Measurements from ENCODE around the gene TAS2R40. TPM values are rescaled to one million over a fixed set of nuclear protein-coding genes. Genes with fewer than 3 reads are reported as not detected.

TAS2R40 gene
- total RNA-seq, 1 donor from 2014 or later, result not detected

GRCh38 chr7:143243614-143244013 is 21.8 kb downstream of the TAS2R40 start:
- Histone ChIP-seq H3K4me2 (no peak overlapping the region), H3K27me3 (peaks cover 42% of the 10 kb centered on the region), H3K4me1 (no peaks in the 10 kb centered on the region), H2AFZ (replicated peaks) (no peak overlapping the region), H3F3A (ENCODE audit: low read depth) (no peaks in the 10 kb centered on the region), H3K79me2 (ENCODE audit: low read depth) (no peaks in the 10 kb centered on the region), H3K27ac (no peak overlapping the region), H3K4me3 (no peak overlapping the region), H3K36me3 (no peaks in the 10 kb centered on the region), H4K20me1 (ENCODE audit: low read depth) (no peaks in the 10 kb centered on the region), H3K9me3 (ENCODE audit: low read depth) (no peaks in the 10 kb centered on the region), H3K9ac (no peak overlapping the region)
- TF ChIP-seq CTCF (IDR thresholded peaks at IDR 0.05) (no peak), EZH2 (IDR thresholded peaks at IDR 0.05) (no peak), EZH2phosphoT487 (IDR thresholded peaks at IDR 0.05) (no peak)
- H3K36me3 Mint-ChIP-seq, result no peaks in the 10 kb centered on the region
- no peak overlapping the region for H3K4me3 Mint-ChIP-seq
- no peak overlapping the region for H3K27ac Mint-ChIP-seq
- H3K9me3 Mint-ChIP-seq, result no peaks in the 10 kb centered on the region
- H3K4me1 Mint-ChIP-seq, result peaks cover 16% of the 10 kb centered on the region
- H3K27me3 Mint-ChIP-seq (ENCODE audit: insufficient read depth, low read depth), result no peaks in the 10 kb centered on the region
- peak; percentile 7 for DNase-seq (ENCODE audit: low spot score)

- Mint-ChIP-seq H3K4me3 (no peak overlapping the region), H3K4me1 (peaks cover 16% of the 10 kb centered on the region), H3K27me3 (ENCODE audit: insufficient read depth, low read depth) (no peaks in the 10 kb centered on the region), H3K27ac (no peak overlapping the region), H3K9me3 (peaks cover 2% of the 10 kb centered on the region), H3K36me3 (no peaks in the 10 kb centered on the region)
- H3F3A ChIP-seq (ENCODE audit: low read depth), result no peaks in the 10 kb centered on the region
- H3K9ac ChIP-seq, result no peak overlapping the region
- TF ChIP-seq CTCF (IDR thresholded peaks at IDR 0.05), result no peak
- TF ChIP-seq EZH2 (IDR thresholded peaks at IDR 0.05), result no peak
- no peak for TF ChIP-seq EZH2phosphoT487 (IDR thresholded peaks at IDR 0.05)
- H3K4me2 ChIP-seq, result no peak overlapping the region
- no peaks in the 10 kb centered on the region for H3K79me2 ChIP-seq (ENCODE audit: low read depth)
- H3K9me3 ChIP-seq (ENCODE audit: low read depth), result no peaks in the 10 kb centered on the region
- H3K27ac ChIP-seq, result no peak overlapping the region
- H3K27me3 ChIP-seq, result peaks cover 42% of the 10 kb centered on the region
- H3K4me3 ChIP-seq, result no peak overlapping the region
- DNase-seq (ENCODE audit: low spot score), result no peak
- H2AFZ ChIP-seq (replicated peaks), result no peak overlapping the region
- no peaks in the 10 kb centered on the region for H3K4me1 ChIP-seq
- H3K36me3 ChIP-seq, result no peaks in the 10 kb centered on the region
- no peaks in the 10 kb centered on the region for H4K20me1 ChIP-seq (ENCODE audit: low read depth)
These were observed 22.5 kb downstream of the TAS2R40 start for GRCh38 chr7:143244321-143244720.

- Histone ChIP-seq H3K9me3 (ENCODE audit: low read depth) (no peaks in the 10 kb centered on the region), H3K79me2 (ENCODE audit: low read depth) (no peaks in the 10 kb centered on the region), H3K4me2 (no peak overlapping the region), H3F3A (ENCODE audit: low read depth) (no peaks in the 10 kb centered on the region), H3K36me3 (no peaks in the 10 kb centered on the region), H3K27me3 (peaks cover 42% of the 10 kb centered on the region), H3K4me3 (no peak overlapping the region), H3K9ac (no peak overlapping the region), H3K27ac (no peak overlapping the region), H4K20me1 (ENCODE audit: low read depth) (no peaks in the 10 kb centered on the region), H3K4me1 (no peaks in the 10 kb centered on the region), H2AFZ (replicated peaks) (no peak overlapping the region)
- no peak for DNase-seq (ENCODE audit: low spot score)
- TF ChIP-seq CTCF (IDR thresholded peaks at IDR 0.05), result no peak
- Mint-ChIP-seq H3K9me3 (peaks cover 2% of the 10 kb centered on the region), H3K36me3 (no peaks in the 10 kb centered on the region), H3K27me3 (ENCODE audit: insufficient read depth, low read depth) (no peaks in the 10 kb centered on the region), H3K4me1 (peaks cover 16% of the 10 kb centered on the region), H3K27ac (no peak overlapping the region), H3K4me3 (no peak overlapping the region)
These were observed 23.3 kb downstream of the TAS2R40 start for GRCh38 chr7:143245123-143245522.

- Histone ChIP-seq H3K4me1 (no peaks in the 10 kb centered on the region), H3K36me3 (no peaks in the 10 kb centered on the region), H2AFZ (replicated peaks) (no peak overlapping the region), H3F3A (ENCODE audit: low read depth) (no peaks in the 10 kb centered on the region), H3K27ac (no peak overlapping the region), H3K9ac (no peak overlapping the region), H4K20me1 (ENCODE audit: low read depth) (no peaks in the 10 kb centered on the region), H3K4me2 (no peak overlapping the region), H3K27me3 (peaks cover 25% of the 10 kb centered on the region), H3K79me2 (ENCODE audit: low read depth) (no peaks in the 10 kb centered on the region), H3K4me3 (no peak overlapping the region), H3K9me3 (ENCODE audit: low read depth) (no peaks in the 10 kb centered on the region)
- TF ChIP-seq EZH2 (IDR thresholded peaks at IDR 0.05) (no peak), CTCF (IDR thresholded peaks at IDR 0.05) (no peak), EZH2phosphoT487 (IDR thresholded peaks at IDR 0.05) (no peak)
- Mint-ChIP-seq H3K27me3 (ENCODE audit: insufficient read depth, low read depth) (no peaks in the 10 kb centered on the region), H3K27ac (no peak overlapping the region), H3K4me3 (no peak overlapping the region), H3K9me3 (peaks cover 2% of the 10 kb centered on the region), H3K4me1 (peaks cover 11% of the 10 kb centered on the region), H3K36me3 (no peaks in the 10 kb centered on the region)
- DNase-seq (ENCODE audit: low spot score), result no peak
These were observed 25.5 kb downstream of the TAS2R40 start for GRCh38 chr7:143247372-143247771.

Data from neural progenitor cell (in vitro differentiated cells).